GM12878 (cell line): ENCODE measurements around the gene TESK1. TPM values are rescaled to one million over a fixed set of nuclear protein-coding genes. Genes with fewer than 3 reads are reported as not detected.

ENCODE experiments used
- ATAC-seq: fragments of 200-7000 bp; cut with Tn5 transposase; 3 replicates; pipeline ENCODE4 v1.9.1; 2020; ENCODE audit warnings: mild to moderate bottlenecking, moderate library complexity
- BruUV-seq: library from RNA; stranded (reverse); fragments of 400-500 nt; replicated peaks from 2 replicates; lab custom pipeline; 2021; lab: Mats Ljungman, UMichigan
- CTCF ChIA-PET: fragments of 300-600 bp; sonication (Branson Sonifier 250); formaldehyde crosslinking; extraction: SDS; loops from one replicate; lab custom pipeline; 2021; ENCODE audit warnings: inconsistent platforms; lab: Yijun Ruan, JAX
- POLR2A ChIA-PET: fragments of 350-600 bp; formaldehyde crosslinking; extraction: SDS; loops from one replicate; lab custom pipeline; 2021; ENCODE audit warnings: inconsistent platforms; lab: Charles Lee
- RAD21 ChIA-PET: fragments of 300-600 bp; sonication (Branson Sonifier 250); formaldehyde crosslinking; loops from one replicate; lab custom pipeline; 2023; ENCODE audit warnings: antibody characterized with exemption; ENCODE audit not compliant: unreplicated experiment; lab: Charles Lee
- SMC1A ChIA-PET: fragments of 300-600 bp; sonication (Branson Sonifier 250); formaldehyde crosslinking; loops from one replicate; lab custom pipeline; 2023; ENCODE audit not compliant: unreplicated experiment, uncharacterized antibody; lab: Charles Lee
- DNase-seq: peaks from one replicate; pipeline ENCODE4 v3.0.0-alpha.2; 2011; ENCODE audit warnings: low read depth, low spot score
- FAIRE-seq: peaks from 3 replicates; lab custom pipeline; 2011; peaks lifted over from hg19 to GRCh38; lab: Jason Lieb, UNC
- H2AFZ ChIP-seq: 2 replicates; pipeline ENCODE4 v1.6.0; 2011; ENCODE audit warnings: low read depth, low read length, control low read depth; ENCODE audit not compliant: control insufficient read depth
- H3K27ac ChIP-seq: 2 replicates; pipeline ENCODE4 v1.5.1; 2011; ENCODE audit warnings: control low read depth; ENCODE audit not compliant: control insufficient read depth, insufficient read depth
- H3K27me3 ChIP-seq, 2 experiments: replicated peaks in 1 of 2; 2 replicates each; pipeline versions ENCODE4 v1.6.0 to v1.6.1; 2011; ENCODE audit warnings: low read length in 1 of 2; ENCODE audit not compliant: control insufficient read depth in 2 of 2, insufficient read depth in 2 of 2
- H3K36me3 ChIP-seq, 2 experiments: 2 replicates each; pipeline ENCODE4 v1.5.1; 2011; ENCODE audit warnings: low read length in 1 of 2; ENCODE audit not compliant: control insufficient read depth in 2 of 2, insufficient read depth in 2 of 2
- H3K4me1 ChIP-seq: 2 replicates; pipeline ENCODE4 v1.6.1; 2011; ENCODE audit warnings: mild to moderate bottlenecking, low read length, moderate library complexity, mixed read lengths; ENCODE audit not compliant: control insufficient read depth, insufficient read depth
- H3K4me2 ChIP-seq: 2 replicates; pipeline ENCODE4 v1.6.0; 2011; ENCODE audit warnings: control low read depth; ENCODE audit not compliant: control insufficient read depth, insufficient read depth
- H3K4me3 ChIP-seq: fragments of 200-600 bp; sonication (generic); 2 replicates; pipeline ENCODE4 v1.5.1; 2016
- H3K79me2 ChIP-seq: 2 replicates; pipeline ENCODE4 v1.6.0; 2011; ENCODE audit warnings: low read length; ENCODE audit not compliant: control insufficient read depth, insufficient read depth
- H3K9ac ChIP-seq: 2 replicates; pipeline ENCODE4 v1.8.0; 2011; ENCODE audit warnings: low read length, control low read depth, mixed read lengths; ENCODE audit not compliant: control insufficient read depth, insufficient read depth
- H3K9me3 ChIP-seq: replicated peaks from 3 replicates; pipeline ENCODE4 v1.5.1; 2011; ENCODE audit warnings: mild to moderate bottlenecking, low read length; ENCODE audit not compliant: control insufficient read depth, insufficient read depth
- H4K20me1 ChIP-seq: 2 replicates; pipeline ENCODE4 v1.6.0; 2011; ENCODE audit not compliant: control insufficient read depth, insufficient read depth
- BCL11A ChIP-seq: IDR thresholded peaks from 2 replicates; pipeline ENCODE4 v1.6.1; 2011; ENCODE audit warnings: low read depth, low read length
- CREB1 ChIP-seq: IDR thresholded peaks from 2 replicates; pipeline ENCODE4 v1.6.1; 2012; ENCODE audit warnings: low read depth, mild to moderate bottlenecking, inconsistent platforms
- FOXK2 ChIP-seq: fragments of 450-650 bp; IDR thresholded peaks from 2 replicates; pipeline ENCODE4 v1.6.1; 2017; ENCODE audit warnings: mild to moderate bottlenecking, moderate library complexity
- GATAD2B ChIP-seq: fragments of 450-650 bp; conservative IDR thresholded peaks from 2 replicates; pipeline ENCODE4 v1.6.1; 2017; ENCODE audit warnings: low read depth, mild to moderate bottlenecking, moderate library complexity
- PAX8 ChIP-seq: fragments of 450-650 bp; IDR thresholded peaks from 2 replicates; pipeline ENCODE4 v1.6.1; 2017; ENCODE audit warnings: mild to moderate bottlenecking, moderate library complexity
- PBX3 ChIP-seq: IDR thresholded peaks from 2 replicates; pipeline ENCODE4 v1.6.1; 2011; ENCODE audit warnings: mild to moderate bottlenecking, low read depth, low read length, moderate library complexity; ENCODE audit not compliant: insufficient replicate concordance
- SMAD1 ChIP-seq: fragments of 450-650 bp; IDR thresholded peaks from 2 replicates; pipeline ENCODE4 v1.6.1; 2018; ENCODE audit warnings: mild to moderate bottlenecking, low read depth; ENCODE audit not compliant: partially characterized antibody
- WGBS: methylation state at CpG from one replicate; pipeline ENCODE4 v1.1.6; 2016; ENCODE audit warnings: low lambda C conversion rate; ENCODE audit not compliant: insufficient replicate concordance, insufficient coverage; ENCODE audit errors: missing lambda C conversion rate; 5-methylcytosine and 5-hydroxymethylcytosine counted together
- in situ Hi-C: fragments of 300-500 bp; cut with MboI; formaldehyde crosslinking; loops from 9 replicates; pipeline ENCODE4 v1.14.3; 2018; ENCODE audit warnings: mixed read lengths
- intact Hi-C: fragments of 100-400 bp; cut with micrococcal nuclease; formaldehyde crosslinking; loops from one replicate; pipeline ENCODE4 v1.14.2; 2022; ENCODE audit not compliant: unreplicated experiment
- polyA plus RNA-seq, 11 experiments: library from polyadenylated mRNA; depleted of rRNA in 4 of 11; unstranded in 6 of 11; stranded (reverse) in 5 of 11; fragments of >200 nt; fragmentation: Nextera tagmentation in 4 of 11; fragmentation: Illumina TruSeq in 1 of 11; extraction: Ambion mirVana in 4 of 11; extraction: Trizol in 1 of 11; gene quantifications; 1 replicate in 1 of 11; 2 replicates in 10 of 11; pipeline versions ENCODE4 v1.2.1 to v1.2.3, GENCODE V29; 2011 to 2016; ENCODE audit warnings: inconsistent platforms in 2 of 11, missing spikeins in 2 of 11, low read depth in 1 of 11
- total RNA-seq, 4 experiments: library from RNA; depleted of rRNA in 3 of 4; stranded (reverse); fragments of >200 nt in 3 of 4; fragmentation: Illumina TruSeq in 1 of 4; extraction: Trizol in 1 of 4; gene quantifications; 2 replicates each; pipeline versions ENCODE4 v1.2.1 to v1.2.3, GENCODE V29; 2013 to 2021

Gene TESK1
- total and polyA plus RNA-seq, 10 of the 15 experiments (the other 5 are each of a cell fraction or from before 2014, with no cell fraction given) = 0.16 to 19.5 (median 7.9) TPM; not detected in 1

GRCh38 chr9:35575478-35575877, 29.6 kb upstream of the TESK1 start:
- WGBS = 83% methylated on average over 5 of the region's 5 CpGs
- Histone ChIP-seq H3K79me2 (no peaks in the 10 kb centered on the region), H3K4me1 (peaks cover 6% of the 10 kb centered on the region; the same call in 1 of the 2 replicates), H4K20me1 (no peaks in the 10 kb centered on the region), H3K27me3 (no peaks in the 10 kb centered on the region), H3K27ac (no peak overlapping the region), H3K9me3 (peaks cover 11% of the 10 kb centered on the region; the same call in 2 of the 3 replicates), H3K4me3 (no peak overlapping the region), H3K36me3 (no peaks in the 10 kb centered on the region), H3K4me2 (no peak overlapping the region), H2AFZ (no peak overlapping the region), H3K9ac (no peak overlapping the region)
- POLR2A ChIA-PET = no interaction called here
- ATAC-seq (no peak), FAIRE-seq (no peak), DNase-seq (no peak)
- SMC1A ChIA-PET = no interaction called here
- CTCF ChIA-PET = no interaction called here
- intact Hi-C loops = no loop called here
- RAD21 ChIA-PET = no interaction called here
- TF ChIP-seq CREB1 (no peak), PBX3 (no peak), SMAD1 (no peak), GATAD2B (no peak), PAX8 (no peak), FOXK2 (no peak)
- BruUV-seq = no TSS peak
- in situ Hi-C loops = no loop called here

GRCh38 chr9:35577486-35577885, 27.6 kb upstream of the TESK1 start:
- CTCF ChIA-PET = no interaction called here
- ATAC-seq (no peak), FAIRE-seq (no peak)
- Histone ChIP-seq H3K4me3 (no peak overlapping the region), H3K9me3 (peaks cover 13% of the 10 kb centered on the region; the same call in 2 of the 3 replicates), H4K20me1 (no peaks in the 10 kb centered on the region), H2AFZ (no peak overlapping the region), H3K9ac (no peak overlapping the region), H3K4me2 (no peak overlapping the region)
- WGBS = 70% methylated on average over 4 of the region's 5 CpGs
- POLR2A ChIA-PET = interaction anchor here (0.6 kb wide), 1 partner anchor 47 kb away, joined by 3 read pairs; no protein-coding TSS in a partner anchor
- RAD21 ChIA-PET = no interaction called here
- SMC1A ChIA-PET = no interaction called here
- no TSS peak for BruUV-seq
- TF ChIP-seq BCL11A = no peak
- TF ChIP-seq, all 136 proteins: peak for 0
- in situ Hi-C loops = no loop called here
- no peaks in the 10 kb centered on the region for H3K4me1 ChIP-seq
- H3K79me2 ChIP-seq = no peaks in the 10 kb centered on the region
- no peak for DNase-seq
- H3K27ac ChIP-seq = no peak overlapping the region
- H3K36me3 ChIP-seq = no peaks in the 10 kb centered on the region
- H3K27me3 ChIP-seq = no peaks in the 10 kb centered on the region
- intact Hi-C loops = no loop called here
